GM23338 (cell line): ENCODE measurements around the gene SAFB. TPM values are rescaled to one million over a fixed set of nuclear protein-coding genes. Genes with fewer than 3 reads are reported as not detected.

Experiments
- ATAC-seq: fragments of 200-7000 bp; cut with Tn5 transposase; 3 replicates; pipeline ENCODE4 v1.9.1; 2020
- DNase-seq: peaks from one replicate; pipeline ENCODE4 v3.0.0-alpha.2; 2015; ENCODE audit warnings: low spot score
- H2AFZ ChIP-seq: fragments of 200-600 bp; sonication (generic); 2 replicates; pipeline ENCODE4 v1.8.0; 2016; ENCODE audit warnings: antibody characterized with exemption, mild to moderate bottlenecking, moderate library complexity
- H3F3A ChIP-seq: fragments of 200-600 bp; sonication (generic); replicated peaks from 2 replicates; pipeline ENCODE4 v1.8.0; 2017; ENCODE audit warnings: antibody characterized with exemption, mixed run types, low read depth
- H3K27ac ChIP-seq: fragments of 200-600 bp; sonication (generic); 2 replicates; pipeline ENCODE4 v1.6.1; 2016; ENCODE audit warnings: low read depth
- H3K27me3 ChIP-seq: fragments of 200-600 bp; sonication (generic); 2 replicates; pipeline ENCODE4 v1.8.0; 2016; ENCODE audit warnings: mild to moderate bottlenecking, mixed run types, moderate library complexity; ENCODE audit not compliant: insufficient read depth
- H3K36me3 ChIP-seq: fragments of 200-600 bp; sonication (generic); 2 replicates; pipeline ENCODE4 v1.8.0; 2016; ENCODE audit warnings: mild to moderate bottlenecking; ENCODE audit not compliant: insufficient read depth
- H3K4me1 ChIP-seq: fragments of 200-600 bp; sonication (generic); 2 replicates; pipeline ENCODE4 v1.8.0; 2016; ENCODE audit warnings: mild to moderate bottlenecking, moderate library complexity; ENCODE audit not compliant: insufficient read depth
- H3K4me2 ChIP-seq: fragments of 200-600 bp; sonication (generic); 2 replicates; pipeline ENCODE4 v1.7.1; 2017; ENCODE audit warnings: mixed run types
- H3K4me3 ChIP-seq: fragments of 200-600 bp; sonication (generic); 2 replicates; pipeline ENCODE4 v1.6.1; 2016; ENCODE audit warnings: mixed run types
- H3K79me2 ChIP-seq: fragments of 200-600 bp; sonication (generic); replicated peaks from 2 replicates; pipeline ENCODE4 v1.8.0; 2017; ENCODE audit warnings: mild to moderate bottlenecking; ENCODE audit not compliant: insufficient read depth
- H3K9me2 ChIP-seq: fragments of 200-600 bp; sonication (generic); 2 replicates; pipeline ENCODE4 v1.8.0; 2017; ENCODE audit not compliant: insufficient read depth
- H4K20me1 ChIP-seq: fragments of 200-600 bp; sonication (generic); replicated peaks from 2 replicates; pipeline ENCODE4 v1.8.0; 2017; ENCODE audit warnings: mild to moderate bottlenecking; ENCODE audit not compliant: insufficient read depth
- H3K27ac Mint-ChIP-seq: 2 replicates; pipeline ENCODE4 v1.8.0; 2020; ENCODE audit warnings: inconsistent platforms, mild to moderate bottlenecking, moderate library complexity, mixed read lengths
- H3K27me3 Mint-ChIP-seq: 3 replicates; pipeline ENCODE4 v1.8.0; 2022; ENCODE audit warnings: low read depth, mild to moderate bottlenecking, moderate library complexity, mixed read lengths, inconsistent platforms; ENCODE audit not compliant: insufficient read depth, poor library complexity
- H3K36me3 Mint-ChIP-seq: 3 replicates; pipeline ENCODE4 v1.8.0; 2021; ENCODE audit warnings: low read depth, mild to moderate bottlenecking, inconsistent platforms, moderate library complexity, mixed read lengths
- H3K4me1 Mint-ChIP-seq: 3 replicates; pipeline ENCODE4 v1.8.0; 2020; ENCODE audit warnings: mild to moderate bottlenecking, inconsistent platforms, mixed read lengths
- H3K4me3 Mint-ChIP-seq: 3 replicates; pipeline ENCODE4 v1.8.0; 2021; ENCODE audit warnings: moderate library complexity, mild to moderate bottlenecking, inconsistent platforms, mixed read lengths
- H3K9me3 Mint-ChIP-seq: 3 replicates; pipeline ENCODE4 v1.8.0; 2020; ENCODE audit warnings: moderate library complexity, mild to moderate bottlenecking, inconsistent platforms, mixed read lengths
- CTCF ChIP-seq, 2 experiments: fragments of 200-600 bp in 1 of 2; sonication (generic) in 1 of 2; conservative IDR thresholded peaks; 2 replicates each; pipeline versions ENCODE4 v1.5.1 to v1.6.1; 2016 to 2017; ENCODE audit warnings: antibody characterized with exemption in 2 of 2, low read depth in 2 of 2, mild to moderate bottlenecking in 2 of 2, moderate library complexity in 1 of 2
- EZH2 ChIP-seq: fragments of 200-600 bp; sonication (generic); IDR thresholded peaks from one replicate; pipeline ENCODE4 v1.8.0; 2017; ENCODE audit warnings: antibody characterized with exemption, mild to moderate bottlenecking, low read depth; ENCODE audit not compliant: unreplicated experiment
- NANOG ChIP-seq: IDR thresholded peaks from 2 replicates; pipeline ENCODE4 v1.6.1; 2016; ENCODE audit warnings: antibody characterized with exemption, borderline replicate concordance
- STAT1 ChIP-seq: IDR thresholded peaks from one replicate; pipeline ENCODE4 v1.6.1; 2016; ENCODE audit warnings: antibody characterized with exemption; ENCODE audit not compliant: unreplicated experiment
- ZNF331 ChIP-seq: fragments of 250-450 bp; sonication (Bioruptor Pico); IDR thresholded peaks from 2 replicates; pipeline ENCODE4 v1.5.0; 2020; ENCODE audit warnings: low read depth, mild to moderate bottlenecking, moderate library complexity
- ZNF462 ChIP-seq: fragments of 250-450 bp; sonication (Bioruptor Pico); IDR thresholded peaks from 2 replicates; pipeline ENCODE4 v1.5.0; 2020; ENCODE audit warnings: mild to moderate bottlenecking, moderate library complexity
- polyA plus RNA-seq: library from polyadenylated mRNA; unstranded; fragments of >200 nt; fragmentation: Nextera tagmentation; extraction: Ambion mirVana; gene quantifications from 2 replicates; pipeline ENCODE4 v1.2.1, GENCODE V29; 2016
- total RNA-seq: library from RNA; depleted of rRNA; stranded (reverse); fragments of >200 nt; shearing (Covaris generic); gene quantifications from 2 replicates; pipeline ENCODE4 v1.2.3, GENCODE V29; 2014

Gene SAFB
- total and polyA plus RNA-seq, 2 experiments from 2014 or later = 85.2 to 109 TPM

DNA sequence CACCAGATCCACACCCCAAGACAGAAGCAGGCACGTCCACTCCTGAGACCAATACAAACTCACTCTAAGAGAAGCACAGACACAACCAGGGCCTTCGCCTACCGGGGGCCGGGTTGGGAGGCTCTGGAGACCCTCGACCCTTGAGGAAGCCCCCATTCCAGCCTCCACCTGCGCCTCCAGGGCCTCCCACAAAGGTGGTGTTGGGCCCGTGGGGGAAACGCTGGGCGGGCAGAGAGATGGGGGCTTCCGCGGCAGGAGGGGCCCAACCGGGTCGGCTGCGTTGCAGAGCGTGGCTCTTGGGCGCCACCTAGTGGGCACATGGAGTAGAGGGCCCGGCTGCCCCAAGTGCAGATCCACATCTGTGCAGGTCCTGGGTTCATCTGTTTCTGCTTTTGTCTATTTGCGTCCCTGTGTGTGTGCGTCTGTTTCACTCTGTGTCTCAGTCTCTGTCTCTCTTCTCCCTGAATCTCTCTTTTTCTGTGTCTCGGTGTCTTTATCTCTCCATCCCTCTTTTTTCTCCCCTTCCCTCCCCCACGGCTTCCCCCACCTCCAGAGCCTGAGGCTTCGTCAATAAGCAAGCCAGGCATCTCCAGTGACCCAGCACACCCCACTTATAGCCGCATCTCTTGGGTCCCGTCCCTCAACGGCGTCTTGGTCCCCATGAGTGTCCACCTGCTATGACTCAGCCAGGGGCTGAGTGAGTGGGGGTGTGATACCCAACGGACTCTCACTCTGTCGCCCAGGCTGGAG is 44.6 kb upstream of the SAFB start:
- Histone ChIP-seq H3K4me1 (no peaks in the 10 kb centered on the region), H2AFZ (peak overlapping the region; percentile 87), H3K4me3 (peak overlapping the region; percentile 40; the same call in 1 of the 2 replicates), H4K20me1 (no peaks in the 10 kb centered on the region), H3K27me3 (no peaks in the 10 kb centered on the region), H3K36me3 (no peaks in the 10 kb centered on the region), H3K27ac (no peak overlapping the region), H3K9me2 (no peaks in the 10 kb centered on the region), H3K79me2 (no peaks in the 10 kb centered on the region), H3F3A (no peaks in the 10 kb centered on the region), H3K4me2 (peak overlapping the region; percentile 71)
- no peaks in the 10 kb centered on the region for H3K36me3 Mint-ChIP-seq
- H3K27me3 Mint-ChIP-seq = peaks cover 10% of the 10 kb centered on the region
- no peaks in the 10 kb centered on the region for H3K9me3 Mint-ChIP-seq
- TF ChIP-seq NANOG (no peak), ZNF331 (CRISPR knock-in tag) (no peak), ZNF462 (CRISPR knock-in tag) (no peak), STAT1 (no peak), CTCF (conservative IDR thresholded peaks at IDR 0.05; ENCODE audit: low read depth in 2 of 2) (peak; percentile 87 to 97), EZH2 (no peak)
- DNase-seq (peak; percentile 83), ATAC-seq (peak; percentile 96)
- H3K27ac Mint-ChIP-seq = no peak overlapping the region
- peaks cover 10% of the 10 kb centered on the region for H3K4me1 Mint-ChIP-seq
- H3K4me3 Mint-ChIP-seq = peak overlapping the region; percentile 4; the same call in 2 of the 3 replicates
